K562 (cell line): ENCODE data around the gene TRIM69. TPM values are rescaled to one million over a fixed set of nuclear protein-coding genes. Genes with fewer than 3 reads are reported as not detected.

Experiments used
- C11orf30 ChIP-seq: fragments of 450-650 bp; IDR thresholded peaks from 2 replicates; pipeline ENCODE4 v1.6.1; 2016; ENCODE audit warnings: low read depth, mild to moderate bottlenecking
- GATAD2B ChIP-seq: fragments of 450-650 bp; IDR thresholded peaks from 2 replicates; pipeline ENCODE4 v1.6.1; 2017; ENCODE audit warnings: mild to moderate bottlenecking, borderline replicate concordance
- HNRNPUL1 ChIP-seq: fragments of 200-400 bp; formaldehyde crosslinking; IDR thresholded peaks from 2 replicates; pipeline ENCODE4 v1.6.1; 2017; ENCODE audit warnings: low read length
- HSF4 ChIP-seq: fragments of 250-450 bp; sonication (Bioruptor Pico); IDR thresholded peaks from 2 replicates; pipeline ENCODE4 v2.1.2; 2022; ENCODE audit warnings: mild to moderate bottlenecking, moderate library complexity, borderline replicate concordance
- KDM1A ChIP-seq, 2 experiments: fragments of 450-650 bp; IDR thresholded peaks; 2 replicates each; pipeline ENCODE4 v1.6.1; 2016; ENCODE audit warnings: mild to moderate bottlenecking in 2 of 2
- KDM5B ChIP-seq: fragments of 200-600 bp; sonication (generic); IDR thresholded peaks from 2 replicates; pipeline ENCODE4 v1.6.1; 2012; ENCODE audit warnings: low read depth, mild to moderate bottlenecking, moderate library complexity, low read length, control low read depth, inconsistent platforms; ENCODE audit not compliant: insufficient replicate concordance
- LARP7 ChIP-seq: fragments of 450-650 bp; IDR thresholded peaks from 2 replicates; pipeline ENCODE4 v1.6.1; 2016
- RCOR1 ChIP-seq, 2 experiments: IDR thresholded peaks; 2 replicates each; pipeline ENCODE4 v1.6.1; 2012; ENCODE audit warnings: low read depth in 2 of 2, low read length in 2 of 2, borderline replicate concordance in 1 of 2, improper control_type of control experiment in 1 of 2
- REST ChIP-seq, 2 experiments: fragments of 450-650 bp; formaldehyde crosslinking in 1 of 2; IDR thresholded peaks; 2 replicates each; pipeline versions ENCODE4 v1.4.0 to v1.6.1; 2014 to 2020; ENCODE audit warnings: mild to moderate bottlenecking in 2 of 2, borderline replicate concordance in 1 of 2, low read depth in 1 of 2
- SAP30 ChIP-seq: fragments of 200-600 bp; sonication (generic); IDR thresholded peaks from 2 replicates; pipeline ENCODE4 v1.6.1; 2012; ENCODE audit warnings: borderline replicate concordance, low read depth, mild to moderate bottlenecking, moderate library complexity, low read length, control low read depth, inconsistent platforms; ENCODE audit not compliant: insufficient read depth, poor library complexity, severe bottlenecking
- XRCC3 ChIP-seq: fragments of 450-650 bp; IDR thresholded peaks from 2 replicates; pipeline ENCODE4 v1.6.1; 2017; ENCODE audit warnings: mild to moderate bottlenecking, moderate library complexity
- ZNF12 ChIP-seq: sonication (generic); formaldehyde crosslinking; IDR thresholded peaks from 2 replicates; pipeline ENCODE4 v1.4.0; 2020; ENCODE audit warnings: mild to moderate bottlenecking, missing genetic modification reagents
- ZNF239 ChIP-seq: fragments of 250-450 bp; sonication (Bioruptor Pico); IDR thresholded peaks from 2 replicates; pipeline ENCODE4 v1.4.0; 2020; ENCODE audit warnings: mild to moderate bottlenecking
- ZNF311 ChIP-seq: fragments of 250-450 bp; sonication (Bioruptor Pico); IDR thresholded peaks from 2 replicates; pipeline ENCODE4 v1.4.0; 2020; ENCODE audit warnings: mild to moderate bottlenecking, moderate library complexity
- ZZZ3 ChIP-seq: fragments of 450-650 bp; IDR thresholded peaks from 2 replicates; pipeline ENCODE4 v1.6.1; 2016; ENCODE audit warnings: antibody characterized with exemption, mild to moderate bottlenecking, moderate library complexity
- polyA plus RNA-seq, 8 experiments: library from polyadenylated mRNA; depleted of rRNA in 4 of 8; stranded (reverse) in 5 of 8; unstranded in 3 of 8; fragments of >200 nt; fragmentation: Nextera tagmentation in 2 of 8; fragmentation: Illumina TruSeq in 1 of 8; extraction: Ambion mirVana in 2 of 8; extraction: Trizol in 1 of 8; gene quantifications; 2 replicates each; pipeline versions ENCODE4 v1.2.1 to v1.2.3, GENCODE V29; 2011 to 2014; ENCODE audit warnings: inconsistent platforms in 1 of 8, missing spikeins in 1 of 8
- total RNA-seq, 7 experiments: library from RNA; depleted of rRNA in 6 of 7; stranded (reverse); fragments of >200 nt in 6 of 7; fragmentation: Illumina TruSeq in 2 of 7; extraction: Trizol in 2 of 7; gene quantifications; 2 replicates each; pipeline versions ENCODE4 v1.2.1 to v1.2.3, GENCODE V29; 2011 to 2021; ENCODE audit warnings: low replicate concordance in 1 of 7
- TF ChIP-seq, protein P1 (sequence below), 2 experiments: fragments of 450-650 bp in 1 of 2; sonication (generic) in 1 of 2; formaldehyde crosslinking; conservative IDR thresholded peaks; 2 replicates each; pipeline versions ENCODE4 v1.4.0 to v1.8.1; 2020 to 2022; ENCODE audit warnings: mild to moderate bottlenecking in 1 of 2, missing genetic modification reagents in 1 of 2
- TF ChIP-seq, protein P2 (sequence below): fragments of 250-450 bp; sonication (Bioruptor Pico); IDR thresholded peaks from 2 replicates; pipeline ENCODE4 v1.9.0; 2021; ENCODE audit warnings: mild to moderate bottlenecking

TRIM69 gene
- total and polyA plus RNA-seq, 9 of the 15 experiments (the other 6 are each of a cell fraction or from before 2014, with no cell fraction given): 1.0 to 4.3 (median 2.3) TPM

DNA sequence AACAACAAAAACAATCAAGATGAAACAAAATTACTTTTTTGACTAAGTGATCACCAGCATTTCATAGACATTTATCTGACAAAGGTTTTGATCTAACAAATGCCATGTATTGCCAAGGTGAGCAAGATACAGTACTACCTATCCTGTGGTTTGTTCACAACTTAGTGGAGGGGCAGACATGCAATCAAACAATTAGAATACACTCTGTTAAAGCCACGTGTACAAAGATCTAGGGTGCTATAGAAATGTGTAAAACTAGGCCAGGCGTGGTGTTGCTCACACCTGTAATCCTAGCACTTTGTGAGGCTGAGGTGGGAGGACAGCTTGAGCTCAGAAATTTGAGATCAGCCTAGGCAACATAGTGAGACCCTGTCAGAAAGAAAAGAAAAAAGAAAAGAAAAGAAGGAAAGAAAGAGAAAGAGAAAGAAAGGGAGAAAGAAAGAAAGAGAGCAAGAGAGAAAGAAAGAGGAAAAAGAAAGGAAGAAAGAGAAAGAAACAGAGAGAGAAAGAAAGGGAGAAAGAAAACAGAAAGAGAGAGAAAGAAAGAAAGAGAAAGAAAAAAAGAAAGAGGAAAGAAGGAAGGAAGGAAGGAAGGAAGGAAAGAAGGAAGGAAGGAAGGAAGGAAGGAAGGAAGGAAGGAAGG lies 1.4 kb upstream of the TRIM69 start (continued):
- TF ChIP-seq REST (IDR thresholded peaks at IDR 0.05; ENCODE audit: borderline replicate concordance) (no peak), REST (CRISPR knock-in tag; IDR thresholded peaks at IDR 0.05; ENCODE audit: low read depth) (no peak), ZNF12 (CRISPR knock-in tag) (no peak), ZNF239 (CRISPR knock-in tag) (no peak), SAP30 (no peak), HSF4 (CRISPR knock-in tag) (no peak), XRCC3 (no peak), HNRNPUL1 (no peak), C11orf30 (no peak), RCOR1 (IDR thresholded peaks at IDR 0.05; ENCODE audit: borderline replicate concordance in 1 of 2, low read depth in 2 of 2, low read length in 2 of 2) (no peak), ZZZ3 (no peak), LARP7 (peak; percentile 95), GATAD2B (no peak), KDM1A (IDR thresholded peaks at IDR 0.05) (no peak), KDM5B (no peak), ZNF311 (CRISPR knock-in tag) (no peak)
- TF ChIP-seq, protein P1, sequence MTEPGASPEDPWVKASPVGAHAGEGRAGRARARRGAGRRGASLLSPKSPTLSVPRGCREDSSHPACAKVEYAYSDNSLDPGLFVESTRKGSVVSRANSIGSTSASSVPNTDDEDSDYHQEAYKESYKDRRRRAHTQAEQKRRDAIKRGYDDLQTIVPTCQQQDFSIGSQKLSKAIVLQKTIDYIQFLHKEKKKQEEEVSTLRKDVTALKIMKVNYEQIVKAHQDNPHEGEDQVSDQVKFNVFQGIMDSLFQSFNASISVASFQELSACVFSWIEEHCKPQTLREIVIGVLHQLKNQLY (CRISPR knock-in tag; conservative IDR thresholded peaks at IDR 0.05): no peak
- TF ChIP-seq, protein P2, sequence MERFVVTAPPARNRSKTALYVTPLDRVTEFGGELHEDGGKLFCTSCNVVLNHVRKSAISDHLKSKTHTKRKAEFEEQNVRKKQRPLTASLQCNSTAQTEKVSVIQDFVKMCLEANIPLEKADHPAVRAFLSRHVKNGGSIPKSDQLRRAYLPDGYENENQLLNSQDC (CRISPR knock-in tag): no peak
